GM23338 (cell line): ENCODE measurements around the gene SKP2. TPM values are rescaled to one million over a fixed set of nuclear protein-coding genes. Genes with fewer than 3 reads are reported as not detected.

Source experiments
- ATAC-seq: fragments of 200-7000 bp; cut with Tn5 transposase; 3 replicates; pipeline ENCODE4 v1.9.1; 2020
- DNase-seq: peaks from one replicate; pipeline ENCODE4 v3.0.0-alpha.2; 2015; ENCODE audit warnings: low spot score
- H2AFZ ChIP-seq: fragments of 200-600 bp; sonication (generic); 2 replicates; pipeline ENCODE4 v1.8.0; 2016; ENCODE audit warnings: antibody characterized with exemption, mild to moderate bottlenecking, moderate library complexity
- H3F3A ChIP-seq: fragments of 200-600 bp; sonication (generic); replicated peaks from 2 replicates; pipeline ENCODE4 v1.8.0; 2017; ENCODE audit warnings: antibody characterized with exemption, mixed run types, low read depth
- H3K27ac ChIP-seq: fragments of 200-600 bp; sonication (generic); 2 replicates; pipeline ENCODE4 v1.6.1; 2016; ENCODE audit warnings: low read depth
- H3K27me3 ChIP-seq: fragments of 200-600 bp; sonication (generic); 2 replicates; pipeline ENCODE4 v1.8.0; 2016; ENCODE audit warnings: mild to moderate bottlenecking, mixed run types, moderate library complexity; ENCODE audit not compliant: insufficient read depth
- H3K36me3 ChIP-seq: fragments of 200-600 bp; sonication (generic); 2 replicates; pipeline ENCODE4 v1.8.0; 2016; ENCODE audit warnings: mild to moderate bottlenecking; ENCODE audit not compliant: insufficient read depth
- H3K4me1 ChIP-seq: fragments of 200-600 bp; sonication (generic); 2 replicates; pipeline ENCODE4 v1.8.0; 2016; ENCODE audit warnings: mild to moderate bottlenecking, moderate library complexity; ENCODE audit not compliant: insufficient read depth
- H3K4me2 ChIP-seq: fragments of 200-600 bp; sonication (generic); 2 replicates; pipeline ENCODE4 v1.7.1; 2017; ENCODE audit warnings: mixed run types
- H3K4me3 ChIP-seq: fragments of 200-600 bp; sonication (generic); 2 replicates; pipeline ENCODE4 v1.6.1; 2016; ENCODE audit warnings: mixed run types
- H3K79me2 ChIP-seq: fragments of 200-600 bp; sonication (generic); replicated peaks from 2 replicates; pipeline ENCODE4 v1.8.0; 2017; ENCODE audit warnings: mild to moderate bottlenecking; ENCODE audit not compliant: insufficient read depth
- H3K9me2 ChIP-seq: fragments of 200-600 bp; sonication (generic); 2 replicates; pipeline ENCODE4 v1.8.0; 2017; ENCODE audit not compliant: insufficient read depth
- H4K20me1 ChIP-seq: fragments of 200-600 bp; sonication (generic); replicated peaks from 2 replicates; pipeline ENCODE4 v1.8.0; 2017; ENCODE audit warnings: mild to moderate bottlenecking; ENCODE audit not compliant: insufficient read depth
- H3K27ac Mint-ChIP-seq: 2 replicates; pipeline ENCODE4 v1.8.0; 2020; ENCODE audit warnings: inconsistent platforms, mild to moderate bottlenecking, moderate library complexity, mixed read lengths
- H3K27me3 Mint-ChIP-seq: 3 replicates; pipeline ENCODE4 v1.8.0; 2022; ENCODE audit warnings: low read depth, mild to moderate bottlenecking, moderate library complexity, mixed read lengths, inconsistent platforms; ENCODE audit not compliant: insufficient read depth, poor library complexity
- H3K36me3 Mint-ChIP-seq: 3 replicates; pipeline ENCODE4 v1.8.0; 2021; ENCODE audit warnings: low read depth, mild to moderate bottlenecking, inconsistent platforms, moderate library complexity, mixed read lengths
- H3K4me1 Mint-ChIP-seq: 3 replicates; pipeline ENCODE4 v1.8.0; 2020; ENCODE audit warnings: mild to moderate bottlenecking, inconsistent platforms, mixed read lengths
- H3K4me3 Mint-ChIP-seq: 3 replicates; pipeline ENCODE4 v1.8.0; 2021; ENCODE audit warnings: moderate library complexity, mild to moderate bottlenecking, inconsistent platforms, mixed read lengths
- H3K9me3 Mint-ChIP-seq: 3 replicates; pipeline ENCODE4 v1.8.0; 2020; ENCODE audit warnings: moderate library complexity, mild to moderate bottlenecking, inconsistent platforms, mixed read lengths
- CTCF ChIP-seq, 2 experiments: fragments of 200-600 bp in 1 of 2; sonication (generic) in 1 of 2; conservative IDR thresholded peaks; 2 replicates each; pipeline versions ENCODE4 v1.5.1 to v1.6.1; 2016 to 2017; ENCODE audit warnings: antibody characterized with exemption in 2 of 2, low read depth in 2 of 2, mild to moderate bottlenecking in 2 of 2, moderate library complexity in 1 of 2
- ETS1 ChIP-seq: IDR thresholded peaks from 2 replicates; pipeline ENCODE4 v1.6.1; 2016; ENCODE audit warnings: antibody characterized with exemption
- EZH2 ChIP-seq: fragments of 200-600 bp; sonication (generic); IDR thresholded peaks from one replicate; pipeline ENCODE4 v1.8.0; 2017; ENCODE audit warnings: antibody characterized with exemption, mild to moderate bottlenecking, low read depth; ENCODE audit not compliant: unreplicated experiment
- NANOG ChIP-seq: IDR thresholded peaks from 2 replicates; pipeline ENCODE4 v1.6.1; 2016; ENCODE audit warnings: antibody characterized with exemption, borderline replicate concordance
- REST ChIP-seq: IDR thresholded peaks from one replicate; pipeline ENCODE4 v1.6.1; 2018; ENCODE audit warnings: antibody characterized with exemption; ENCODE audit not compliant: unreplicated experiment
- STAT1 ChIP-seq: IDR thresholded peaks from one replicate; pipeline ENCODE4 v1.6.1; 2016; ENCODE audit warnings: antibody characterized with exemption; ENCODE audit not compliant: unreplicated experiment
- ZNF331 ChIP-seq: fragments of 250-450 bp; sonication (Bioruptor Pico); IDR thresholded peaks from 2 replicates; pipeline ENCODE4 v1.5.0; 2020; ENCODE audit warnings: low read depth, mild to moderate bottlenecking, moderate library complexity
- polyA plus RNA-seq: library from polyadenylated mRNA; unstranded; fragments of >200 nt; fragmentation: Nextera tagmentation; extraction: Ambion mirVana; gene quantifications from 2 replicates; pipeline ENCODE4 v1.2.1, GENCODE V29; 2016
- total RNA-seq: library from RNA; depleted of rRNA; stranded (reverse); fragments of >200 nt; shearing (Covaris generic); gene quantifications from 2 replicates; pipeline ENCODE4 v1.2.3, GENCODE V29; 2014

SKP2 gene
- total and polyA plus RNA-seq, 2 experiments from 2014 or later: 66.6 to 75.6 TPM

GRCh38 chr5:36208786-36209185 is 56.9 kb downstream of the SKP2 start:
- Histone ChIP-seq H4K20me1 (no peaks in the 10 kb centered on the region), H3F3A (no peaks in the 10 kb centered on the region), H3K79me2 (no peaks in the 10 kb centered on the region), H3K4me2 (no peak overlapping the region), H3K27me3 (no peaks in the 10 kb centered on the region), H3K27ac (no peak overlapping the region), H2AFZ (no peak overlapping the region), H3K4me3 (no peak overlapping the region), H3K36me3 (no peaks in the 10 kb centered on the region), H3K9me2 (no peaks in the 10 kb centered on the region), H3K4me1 (no peaks in the 10 kb centered on the region)
- Mint-ChIP-seq H3K4me3 (no peak overlapping the region), H3K27me3 (peaks cover 1% of the 10 kb centered on the region), H3K4me1 (no peaks in the 10 kb centered on the region), H3K9me3 (no peaks in the 10 kb centered on the region), H3K27ac (no peak overlapping the region), H3K36me3 (peaks cover 4% of the 10 kb centered on the region; the same call in 2 of the 3 replicates)
- ATAC-seq (no peak), DNase-seq (no peak)
- TF ChIP-seq REST (no peak), ZNF331 (CRISPR knock-in tag) (no peak), STAT1 (no peak), EZH2 (no peak), ETS1 (no peak)

- no peak overlapping the region for H3K4me3 Mint-ChIP-seq
- ATAC-seq (no peak), DNase-seq (no peak)
- Histone ChIP-seq H3F3A (no peaks in the 10 kb centered on the region), H3K4me1 (no peaks in the 10 kb centered on the region), H3K36me3 (no peaks in the 10 kb centered on the region), H3K79me2 (no peaks in the 10 kb centered on the region), H3K9me2 (no peaks in the 10 kb centered on the region), H4K20me1 (no peaks in the 10 kb centered on the region), H3K4me2 (no peak overlapping the region), H3K27ac (no peak overlapping the region), H3K27me3 (no peaks in the 10 kb centered on the region), H2AFZ (no peak overlapping the region), H3K4me3 (no peak overlapping the region)
- H3K4me1 Mint-ChIP-seq: no peaks in the 10 kb centered on the region
- H3K36me3 Mint-ChIP-seq: peaks cover 4% of the 10 kb centered on the region; the same call in 2 of the 3 replicates
- no peak overlapping the region for H3K27ac Mint-ChIP-seq
- peaks cover 1% of the 10 kb centered on the region for H3K27me3 Mint-ChIP-seq
- no peaks in the 10 kb centered on the region for H3K9me3 Mint-ChIP-seq
- TF ChIP-seq REST (no peak), NANOG (no peak), ZNF331 (CRISPR knock-in tag) (no peak), CTCF (conservative IDR thresholded peaks at IDR 0.05; ENCODE audit: low read depth in 2 of 2) (no peak), ETS1 (no peak), EZH2 (no peak)
These were observed 57.8 kb downstream of the SKP2 start for GRCh38 chr5:36209664-36210063.
